ENCODE measurements around the gene RGS9.

DNA sequence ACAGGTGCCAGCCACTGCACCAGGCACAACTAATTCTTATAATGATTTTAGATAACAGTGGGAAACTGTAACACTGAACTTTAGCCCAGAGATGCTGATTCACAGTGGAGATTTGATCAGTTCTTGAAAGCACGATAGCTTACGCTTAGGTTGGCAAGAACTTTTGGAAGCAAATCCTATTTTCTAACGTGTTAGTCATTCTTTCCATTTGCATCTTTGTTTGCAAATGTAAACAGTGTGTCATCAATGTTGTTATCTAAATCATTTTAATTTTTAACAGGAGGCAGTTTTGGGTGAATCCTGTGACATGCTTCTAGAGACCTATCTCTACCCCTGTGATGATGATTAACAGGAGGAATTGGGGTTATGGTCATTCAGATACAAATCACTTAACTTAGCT is 44.9 kb upstream of the RGS9 start:
- TF ChIP-seq, protein P1, sequence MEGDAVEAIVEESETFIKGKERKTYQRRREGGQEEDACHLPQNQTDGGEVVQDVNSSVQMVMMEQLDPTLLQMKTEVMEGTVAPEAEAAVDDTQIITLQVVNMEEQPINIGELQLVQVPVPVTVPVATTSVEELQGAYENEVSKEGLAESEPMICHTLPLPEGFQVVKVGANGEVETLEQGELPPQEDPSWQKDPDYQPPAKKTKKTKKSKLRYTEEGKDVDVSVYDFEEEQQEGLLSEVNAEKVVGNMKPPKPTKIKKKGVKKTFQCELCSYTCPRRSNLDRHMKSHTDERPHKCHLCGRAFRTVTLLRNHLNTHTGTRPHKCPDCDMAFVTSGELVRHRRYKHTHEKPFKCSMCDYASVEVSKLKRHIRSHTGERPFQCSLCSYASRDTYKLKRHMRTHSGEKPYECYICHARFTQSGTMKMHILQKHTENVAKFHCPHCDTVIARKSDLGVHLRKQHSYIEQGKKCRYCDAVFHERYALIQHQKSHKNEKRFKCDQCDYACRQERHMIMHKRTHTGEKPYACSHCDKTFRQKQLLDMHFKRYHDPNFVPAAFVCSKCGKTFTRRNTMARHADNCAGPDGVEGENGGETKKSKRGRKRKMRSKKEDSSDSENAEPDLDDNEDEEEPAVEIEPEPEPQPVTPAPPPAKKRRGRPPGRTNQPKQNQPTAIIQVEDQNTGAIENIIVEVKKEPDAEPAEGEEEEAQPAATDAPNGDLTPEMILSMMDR (IDR thresholded peaks at IDR 0.05 in 2 of 3, conservative IDR thresholded peaks at IDR 0.05 in 1 of 3; ENCODE audit: control insufficient read depth in 2 of 3, extremely low read depth in 1 of 3, insufficient read depth in 1 of 3, low read depth in 3 of 3, low read length in 3 of 3), result no peak
- TF ChIP-seq CEBPB (IDR thresholded peaks at IDR 0.05; ENCODE audit: borderline replicate concordance in 1 of 2, low read depth in 2 of 2, low read length in 2 of 2), result no peak
- TF ChIP-seq SPI1 (IDR thresholded peaks at IDR 0.05; ENCODE audit: borderline replicate concordance, insufficient read depth, low read depth, low read length), result no peak
- TF ChIP-seq POLR2AphosphoS2 (IDR thresholded peaks at IDR 0.05; ENCODE audit: low read depth, low read length), result no peak
- no peak for TF ChIP-seq CBX5 (IDR thresholded peaks at IDR 0.05; ENCODE audit: low read depth)
- no peak for TF ChIP-seq ZNF24 (IDR thresholded peaks at IDR 0.05)
- TF ChIP-seq TAF1 (IDR thresholded peaks at IDR 0.05; ENCODE audit: borderline replicate concordance, low read depth, low read length), result no peak

All from GM12878 (cell line).